ENCODE results near the gene ADAMTS16.

Gene ADAMTS16

DNA sequence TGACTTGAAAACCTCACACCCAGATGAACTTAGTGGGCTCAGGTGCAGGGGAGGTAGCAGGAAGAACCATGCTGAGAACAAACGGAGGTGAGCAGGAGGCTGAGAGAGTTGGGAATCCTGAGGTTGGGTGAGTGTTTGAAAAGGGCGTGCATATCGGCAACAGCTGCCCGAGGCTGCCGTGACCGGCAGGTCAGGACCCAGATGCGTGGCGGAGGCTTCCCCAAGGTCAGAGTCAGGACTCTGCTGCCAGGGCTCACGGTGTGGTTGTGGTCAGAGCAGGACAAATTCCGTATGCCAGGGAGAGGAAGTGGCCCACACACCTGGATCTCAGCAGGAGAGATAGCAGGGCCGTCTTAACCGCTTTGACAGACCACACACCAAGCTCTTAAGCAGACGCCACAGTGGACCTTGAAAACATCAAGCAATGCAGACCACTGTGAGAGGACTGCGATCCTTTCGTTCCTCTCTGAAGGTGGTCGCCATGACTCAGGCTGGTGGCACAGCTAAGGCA is 43.1 kb downstream of the ADAMTS16 start:
- no peak for DNase-seq

DNA sequence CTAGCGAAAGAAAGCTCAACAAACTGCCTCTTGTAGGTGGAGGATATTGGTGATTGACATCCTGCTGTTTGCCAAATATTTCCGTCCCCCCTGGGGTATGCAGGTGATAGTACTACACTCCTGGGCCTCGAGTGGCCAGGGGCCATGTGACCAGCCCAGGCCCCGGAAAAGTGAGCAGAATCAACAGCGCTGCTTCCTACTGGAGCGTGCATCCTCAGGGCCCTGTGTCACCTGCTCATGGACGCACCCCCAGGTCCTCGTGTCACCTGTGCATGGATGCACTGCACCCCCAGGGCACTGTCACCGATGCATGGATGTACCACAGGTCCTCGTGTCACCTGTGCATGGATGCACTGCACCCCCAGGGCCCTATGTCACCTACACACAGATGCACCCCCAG is 43.8 kb downstream of the ADAMTS16 start:
- no peak for DNase-seq

DNA sequence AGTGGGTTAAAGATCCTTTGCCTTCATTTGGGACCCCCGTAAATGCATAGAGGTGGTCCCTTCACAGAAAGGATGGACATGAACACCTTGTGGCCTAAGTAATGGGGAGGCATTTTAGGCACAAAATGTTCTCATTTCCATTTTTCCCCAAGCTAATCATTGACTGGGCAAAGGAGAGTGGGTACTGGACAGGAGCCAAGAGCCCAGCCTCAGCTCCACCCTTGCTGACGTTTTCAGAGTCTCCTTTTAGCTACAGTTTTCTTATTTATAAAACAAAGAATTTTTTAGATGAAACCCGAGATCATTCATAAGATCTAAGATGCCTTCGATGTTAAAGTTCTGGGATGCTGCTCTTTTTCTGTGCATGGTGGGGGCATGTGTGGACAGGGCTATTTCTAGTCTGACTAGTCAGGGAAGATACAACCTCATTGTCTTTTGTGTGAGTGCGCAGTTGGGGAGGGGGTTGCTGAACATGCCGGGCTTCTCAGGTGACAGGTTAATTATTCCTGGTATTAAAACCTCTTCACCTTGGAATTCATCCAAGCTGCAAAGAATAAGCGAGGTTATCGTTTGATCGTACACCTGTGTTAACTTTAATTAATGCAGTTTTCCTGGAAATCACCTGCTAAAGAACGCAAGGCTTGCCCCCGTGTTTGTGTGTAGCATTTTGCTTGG is 48.4 kb downstream of the ADAMTS16 start:
- DNase-seq: no peak

DNA sequence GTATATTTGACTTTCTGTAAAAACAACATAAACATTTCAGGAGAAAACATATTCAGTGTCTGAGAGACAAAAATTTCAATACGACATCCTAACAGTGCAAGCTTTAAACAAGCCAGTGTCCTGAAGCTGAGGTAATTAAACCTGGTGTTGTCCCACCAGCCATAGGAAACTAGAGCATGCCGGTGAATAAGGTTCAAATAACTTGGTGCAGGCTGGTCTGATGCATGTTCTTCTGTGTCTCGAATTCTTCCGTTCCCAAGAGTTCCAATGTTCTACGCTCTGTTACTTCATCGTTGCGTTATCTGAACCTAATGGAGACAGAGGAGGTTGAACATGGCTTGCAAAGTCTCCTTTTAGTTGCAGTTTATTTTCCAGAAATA is 48.9 kb downstream of the ADAMTS16 start:
- DNase-seq: no peak

DNA sequence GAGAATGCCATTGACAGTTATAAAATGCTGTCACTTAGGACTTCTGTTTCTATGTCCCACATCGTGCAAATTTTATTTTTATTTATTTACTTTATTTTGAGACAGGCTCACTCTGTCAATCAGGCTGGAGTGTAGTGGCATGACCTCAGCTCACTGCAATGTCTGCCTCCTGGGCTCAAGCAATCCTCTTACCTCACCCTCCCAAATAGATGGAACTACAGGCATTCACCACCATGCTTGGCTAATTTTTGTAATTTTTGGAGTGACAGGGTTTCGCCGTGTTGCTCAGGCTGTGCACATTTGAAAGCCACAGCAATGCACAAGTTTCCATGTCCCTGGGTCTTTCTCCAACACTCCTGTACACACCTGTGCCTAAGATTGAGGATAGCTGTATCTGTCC is 51.8 kb downstream of the ADAMTS16 start:
- DNase-seq: no peak

DNA sequence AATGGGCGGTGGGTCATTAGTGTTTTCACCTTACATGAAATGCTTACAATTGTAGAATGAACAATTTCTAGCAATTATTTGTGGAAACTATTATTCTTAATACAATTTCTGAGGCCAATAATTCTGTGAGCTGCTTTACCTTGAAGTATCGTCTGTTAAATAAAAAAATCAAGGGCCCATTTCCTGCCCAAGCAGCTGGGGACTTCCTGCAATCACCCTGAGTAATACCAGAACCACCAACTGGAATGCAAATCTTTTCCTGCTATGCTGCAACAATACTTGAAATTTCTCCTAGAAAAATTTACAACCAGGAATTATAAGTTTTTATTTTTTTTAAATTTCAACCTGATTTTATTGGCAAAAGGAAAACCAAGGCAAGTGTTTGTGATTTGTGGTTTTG is 52.6 kb downstream of the ADAMTS16 start:
- DNase-seq: no peak

DNA sequence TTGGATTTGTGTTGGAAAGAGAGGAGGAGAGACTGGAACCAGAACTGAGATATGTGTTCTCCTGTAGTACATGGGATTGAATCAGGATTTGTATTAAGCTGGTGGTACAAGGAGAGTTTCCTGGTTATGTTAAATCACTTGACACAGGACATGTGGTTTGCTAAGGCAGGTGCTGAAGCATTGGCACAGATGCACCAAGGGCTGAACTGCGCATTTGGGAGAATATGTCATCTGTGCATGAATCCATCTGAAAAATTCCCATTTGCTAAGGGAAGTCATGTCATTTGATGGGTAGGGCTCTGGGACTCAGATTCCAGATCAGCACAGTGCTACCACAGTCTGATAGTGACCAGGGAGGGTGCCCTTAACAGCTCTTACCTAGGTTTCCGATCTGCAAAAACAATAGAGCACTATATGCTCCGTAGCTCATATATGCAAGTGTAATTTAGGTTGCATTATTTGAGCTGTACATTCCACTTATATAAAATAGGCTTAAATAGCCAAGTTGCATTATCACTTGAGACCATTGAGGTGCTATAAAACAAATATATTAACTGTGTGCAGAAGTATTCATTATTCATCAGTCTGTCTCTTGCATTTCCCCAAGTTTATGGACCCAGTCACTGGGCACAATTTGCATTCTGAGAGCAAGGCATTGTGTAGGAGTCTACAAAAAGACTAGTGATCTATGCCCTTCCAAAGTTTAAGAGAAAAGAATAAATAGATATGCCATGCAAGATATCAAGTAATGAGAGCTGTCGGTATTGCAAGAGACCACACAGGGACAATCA is 55.2 kb downstream of the ADAMTS16 start:
- no peak for DNase-seq

DNA sequence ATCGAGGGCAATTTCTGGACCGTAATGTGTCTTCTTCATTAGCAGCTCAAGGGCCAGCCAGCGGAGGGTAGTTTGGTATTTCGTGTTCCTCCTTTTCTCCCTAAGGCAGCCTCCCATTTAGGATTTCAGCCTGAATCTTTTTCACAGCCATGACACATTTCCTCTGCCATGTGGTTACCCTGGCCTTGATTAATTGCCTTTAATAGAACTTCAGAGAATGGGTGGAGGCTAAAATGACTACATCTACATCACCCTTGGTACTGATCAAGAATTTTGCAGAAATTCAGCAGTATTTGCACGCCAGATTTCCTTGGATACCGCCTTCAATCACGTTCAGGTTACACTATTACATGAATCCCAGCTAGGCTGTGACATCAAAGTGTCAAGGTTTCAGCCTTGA is 58.0 kb downstream of the ADAMTS16 start:
- no peak for DNase-seq

DNA sequence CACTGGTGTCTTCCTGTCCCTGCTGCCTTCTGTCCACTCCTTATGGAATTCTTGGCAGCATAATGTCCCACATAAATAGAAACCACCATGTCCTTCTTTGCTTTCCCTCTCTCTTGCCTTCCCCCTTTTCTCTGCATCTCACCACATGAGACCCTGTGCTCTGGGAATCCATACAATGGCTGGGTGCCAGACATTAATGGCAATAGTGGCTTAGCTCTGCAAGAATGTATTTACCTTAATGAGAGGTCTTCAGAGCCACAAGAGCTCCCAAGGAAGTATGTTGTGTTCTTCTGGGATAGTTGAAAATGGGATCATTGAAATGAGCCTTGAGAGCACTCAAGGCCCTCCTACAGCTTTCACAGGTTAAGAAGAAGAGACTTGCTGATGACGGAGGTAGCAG is 58.7 kb downstream of the ADAMTS16 start:
- no peak for DNase-seq

DNA sequence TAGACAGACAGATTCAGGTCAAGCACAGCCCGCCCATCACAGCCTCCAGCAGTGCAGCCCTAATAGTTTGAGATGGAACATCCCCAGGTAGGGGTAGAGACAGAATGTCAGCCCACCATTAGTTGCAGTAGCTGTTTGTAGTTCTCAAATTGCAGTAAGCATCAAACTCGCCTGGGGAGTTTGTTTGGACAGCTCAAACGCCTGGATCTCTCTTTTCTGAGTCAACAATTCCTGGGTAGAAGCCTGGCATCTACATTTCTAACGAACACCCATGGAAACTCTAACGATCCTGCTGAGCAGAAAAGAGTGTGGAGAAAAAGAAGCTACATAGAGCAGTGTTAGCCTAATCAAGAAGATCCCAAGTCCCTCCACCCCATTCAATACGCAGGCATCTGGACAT is 59.4 kb downstream of the ADAMTS16 start:
- no peak for DNase-seq

DNA sequence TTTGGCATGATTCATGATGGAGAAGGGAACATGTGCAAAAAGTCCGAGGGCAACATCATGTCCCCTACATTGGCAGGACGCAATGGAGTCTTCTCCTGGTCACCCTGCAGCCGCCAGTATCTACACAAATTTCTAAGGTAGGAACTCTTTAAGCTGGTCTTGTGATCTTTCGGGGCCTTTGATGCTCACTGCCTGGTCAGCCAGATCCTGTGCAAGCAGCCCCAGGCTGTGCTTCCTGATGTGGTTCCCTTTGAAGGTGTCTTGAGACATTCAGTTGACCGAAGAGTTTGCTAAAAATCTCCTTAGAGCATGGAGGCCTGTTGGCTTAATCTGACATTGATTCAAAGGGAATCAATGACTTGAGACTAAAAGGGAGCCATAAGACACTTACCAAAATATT is 60.0 kb downstream of the ADAMTS16 start:
- no peak for DNase-seq

DNA sequence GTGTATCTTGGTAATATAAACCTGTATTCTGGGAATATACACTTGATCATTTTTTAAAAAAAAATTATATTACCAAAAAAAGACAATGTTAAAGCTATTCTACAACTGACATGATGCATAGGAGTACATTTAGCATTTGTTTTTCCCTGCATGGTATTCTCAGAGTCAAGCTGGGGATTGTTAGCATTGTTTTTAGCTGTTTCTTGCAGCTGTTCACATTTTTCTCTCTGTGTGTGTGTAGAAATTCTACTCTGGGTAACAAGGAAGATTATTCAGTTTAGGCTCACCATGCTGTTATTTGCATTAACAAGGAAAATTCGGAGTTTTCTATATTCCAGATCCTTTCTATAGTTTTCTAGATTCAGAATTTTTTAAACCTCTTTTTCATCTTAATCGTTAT is 62.2 kb downstream of the ADAMTS16 start:
- no peak for DNase-seq

DNA sequence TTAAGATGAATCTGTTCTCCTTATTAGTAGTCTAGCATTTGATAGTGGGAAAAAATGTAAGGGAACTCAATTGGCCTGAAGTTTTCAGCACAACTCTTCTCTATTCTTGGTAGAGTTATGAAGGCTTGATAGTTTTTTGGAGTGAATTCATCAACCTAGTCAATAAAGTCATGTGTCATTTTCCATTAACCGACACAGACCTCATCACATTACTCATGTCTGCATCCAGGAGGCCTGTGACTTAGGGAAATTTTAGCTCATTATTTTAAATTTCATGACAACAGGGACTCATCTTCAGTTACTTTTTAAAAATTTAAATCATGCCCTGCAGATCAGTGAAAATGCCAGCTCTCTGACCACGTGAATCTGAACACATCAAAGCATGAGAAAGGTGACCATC is 63.3 kb downstream of the ADAMTS16 start:
- no peak for DNase-seq

DNA sequence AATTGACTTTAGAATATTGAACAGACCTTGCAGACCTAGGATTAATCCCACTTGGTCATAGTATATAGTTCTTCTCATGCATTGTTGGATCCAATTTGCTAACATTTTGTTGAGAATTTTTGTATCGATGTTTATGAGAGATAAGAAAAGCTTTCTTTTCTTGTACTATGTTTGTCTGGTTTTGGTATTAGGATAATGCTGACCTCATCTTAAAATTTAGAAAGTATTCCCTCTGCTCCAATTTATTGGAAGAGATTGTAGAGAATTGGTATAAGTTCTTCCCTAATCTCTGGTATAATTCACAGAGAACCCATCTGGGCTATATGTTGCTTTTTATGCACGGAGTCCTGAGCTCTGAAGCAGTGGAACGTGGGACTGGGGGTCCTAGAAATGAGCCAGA is 67.7 kb downstream of the ADAMTS16 start:
- no peak for DNase-seq

DNA sequence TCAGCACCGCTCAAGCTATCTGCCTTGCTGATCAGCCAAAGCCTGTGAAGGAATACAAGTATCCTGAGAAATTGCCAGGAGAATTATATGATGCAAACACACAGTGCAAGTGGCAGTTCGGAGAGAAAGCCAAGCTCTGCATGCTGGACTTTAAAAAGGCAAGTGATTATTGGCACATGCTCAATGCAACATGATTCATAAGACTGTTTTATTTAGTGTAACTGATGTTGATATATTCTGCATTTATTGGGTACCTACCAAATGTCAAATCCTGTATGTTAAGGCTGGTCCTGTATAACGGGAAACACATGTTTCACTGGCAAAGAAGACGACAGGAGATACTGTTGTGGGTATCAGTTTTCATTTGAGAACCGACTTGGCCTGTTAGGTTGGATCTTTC is 69.0 kb downstream of the ADAMTS16 start:
- no peak for DNase-seq

DNA sequence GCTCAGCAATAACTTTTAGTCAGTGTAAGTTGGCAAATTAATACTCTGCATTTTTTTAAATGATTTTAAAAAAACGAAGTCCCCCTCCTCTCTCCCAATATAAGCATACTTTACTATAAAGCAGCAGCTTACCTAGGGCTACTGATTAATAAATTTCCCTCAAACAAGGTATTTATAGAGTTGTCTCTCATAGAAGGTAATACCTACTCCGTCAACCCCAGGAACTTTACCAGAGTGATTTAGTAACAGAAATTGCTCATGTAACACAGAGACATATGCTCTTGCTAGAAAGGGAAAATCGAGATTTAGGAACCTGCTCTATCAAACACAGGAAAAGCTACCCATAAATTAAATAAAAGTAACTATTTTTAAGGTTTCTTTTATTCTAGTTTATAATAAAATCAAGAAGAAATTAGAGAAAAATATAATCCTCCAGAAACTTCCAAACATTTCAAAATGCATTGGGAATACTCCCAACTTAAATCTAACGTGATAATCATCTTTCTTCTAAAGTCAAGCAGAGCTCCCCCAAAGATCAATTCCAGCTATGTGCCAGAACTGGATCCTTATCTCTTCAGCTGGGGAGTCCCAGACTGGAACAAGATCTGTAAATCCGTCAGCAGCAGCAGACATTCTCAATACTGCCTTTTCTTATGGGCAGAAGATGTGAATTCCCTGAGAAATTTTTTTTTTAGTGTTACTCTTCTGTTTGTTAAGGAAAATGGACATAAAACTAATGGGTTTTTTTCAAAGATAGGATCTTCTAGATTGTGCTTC is 69.6 kb downstream of the ADAMTS16 start:
- no peak for DNase-seq

DNA sequence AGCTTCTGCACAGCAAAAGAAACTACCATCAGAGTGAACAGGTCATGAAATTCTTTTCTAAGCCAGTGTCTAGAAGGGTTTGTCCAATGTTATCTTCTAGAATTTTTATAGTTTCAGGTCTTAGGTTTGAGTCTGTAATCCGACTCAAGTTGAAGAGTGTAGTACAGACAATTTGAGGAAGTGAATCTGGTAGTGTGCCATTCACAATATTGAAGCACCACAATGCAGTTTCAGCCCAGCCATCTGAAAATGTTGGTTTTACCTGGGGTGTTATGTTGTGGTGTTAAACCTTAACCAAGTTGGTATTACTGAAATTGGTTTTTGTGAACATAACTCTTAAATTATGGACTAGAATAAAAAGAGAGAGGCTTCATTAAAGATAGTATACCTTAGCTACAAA is 77.2 kb downstream of the ADAMTS16 start:
- DNase-seq: no peak

DNA sequence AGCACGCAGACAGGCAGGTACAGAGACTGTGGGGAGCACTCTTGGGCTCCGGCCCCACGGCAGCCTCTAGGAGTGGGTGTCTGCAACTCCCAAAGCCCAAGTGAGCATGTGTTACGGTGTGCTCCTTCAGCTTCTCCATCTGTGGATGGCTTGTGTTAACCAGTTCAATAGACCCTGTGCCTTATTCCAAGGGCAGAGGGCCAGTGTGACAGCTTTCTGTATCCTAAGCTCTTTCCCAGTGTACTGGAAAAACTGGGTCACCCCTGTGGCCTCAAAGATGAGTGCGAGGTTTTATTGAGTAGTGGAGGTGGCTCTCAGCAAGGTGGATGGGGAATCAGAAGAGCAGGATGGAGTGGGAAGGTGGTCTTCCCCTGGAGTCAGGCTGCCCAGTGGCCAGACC is 78.3 kb downstream of the ADAMTS16 start:
- DNase-seq: no peak

DNA sequence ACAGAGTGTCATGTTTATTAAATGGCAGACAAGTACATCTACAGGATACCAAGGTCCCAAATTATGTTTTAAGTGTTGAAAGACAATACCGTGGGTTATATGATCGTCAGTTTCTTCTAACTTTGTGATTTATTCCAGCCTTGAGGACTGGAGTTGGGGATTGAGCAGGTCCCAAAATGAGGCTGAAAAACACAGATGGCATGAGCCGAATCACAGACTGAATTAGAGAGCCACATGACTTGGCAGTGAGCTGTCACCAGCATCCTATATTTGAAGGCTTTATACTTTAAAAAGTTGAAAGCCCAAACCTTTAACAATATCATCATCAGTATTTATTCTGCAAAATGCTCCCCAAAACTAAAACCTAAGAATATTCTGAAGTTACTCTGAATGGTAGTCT is 79.4 kb downstream of the ADAMTS16 start:
- DNase-seq: no peak

DNA sequence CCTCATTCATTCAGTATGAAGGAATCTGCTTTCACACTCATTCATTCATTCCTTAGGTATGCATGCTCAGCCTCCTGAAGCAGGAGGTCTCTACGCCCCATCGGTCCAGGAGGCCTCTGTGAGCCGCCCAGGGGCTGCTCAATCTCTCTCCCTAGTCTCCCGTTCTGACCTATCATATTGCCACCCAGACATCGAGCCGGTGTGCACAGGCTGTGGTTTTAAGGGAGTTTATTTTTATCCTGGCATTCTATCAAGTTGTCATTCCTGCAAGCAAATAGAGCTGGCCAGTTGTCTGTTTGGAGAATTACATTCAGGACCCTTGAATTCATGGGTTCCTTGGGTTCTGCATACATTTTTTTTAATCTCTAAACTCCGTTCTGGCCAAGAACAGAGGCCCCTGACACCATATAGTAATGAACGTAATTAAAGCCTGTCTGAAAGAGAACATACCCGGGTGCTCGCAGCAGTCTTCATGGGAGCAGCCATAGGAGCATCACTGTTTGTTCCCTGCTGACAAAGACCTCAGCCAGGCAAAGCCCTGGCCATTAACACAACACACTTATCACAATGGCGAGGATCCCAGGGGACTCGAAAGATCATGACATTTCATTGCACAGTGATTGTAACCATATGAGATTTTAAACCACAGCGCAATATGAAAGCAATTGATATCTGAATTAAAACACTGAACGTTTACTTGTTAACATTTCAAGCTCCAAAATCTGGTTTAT is 80.9 kb downstream of the ADAMTS16 start:
- no peak for DNase-seq

DNA sequence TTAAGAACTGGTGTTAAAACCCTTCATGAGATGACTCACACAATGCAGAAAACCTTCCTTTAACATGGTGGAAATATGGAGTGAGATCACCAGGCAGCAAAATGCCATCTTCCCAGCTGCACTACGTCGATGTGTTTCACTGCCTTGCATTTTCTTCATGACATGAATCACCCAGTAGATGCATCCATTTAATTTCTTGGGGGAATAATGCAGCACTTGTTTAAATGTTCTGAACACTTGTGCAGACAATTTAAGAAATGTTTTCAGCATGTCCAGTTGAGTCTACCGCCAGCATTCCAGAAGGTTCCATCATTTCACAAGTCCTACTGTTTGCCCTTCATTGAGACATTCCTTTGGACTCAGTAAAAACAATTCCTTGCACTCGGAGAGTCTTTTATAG is 81.6 kb downstream of the ADAMTS16 start:
- no peak for DNase-seq

DNA sequence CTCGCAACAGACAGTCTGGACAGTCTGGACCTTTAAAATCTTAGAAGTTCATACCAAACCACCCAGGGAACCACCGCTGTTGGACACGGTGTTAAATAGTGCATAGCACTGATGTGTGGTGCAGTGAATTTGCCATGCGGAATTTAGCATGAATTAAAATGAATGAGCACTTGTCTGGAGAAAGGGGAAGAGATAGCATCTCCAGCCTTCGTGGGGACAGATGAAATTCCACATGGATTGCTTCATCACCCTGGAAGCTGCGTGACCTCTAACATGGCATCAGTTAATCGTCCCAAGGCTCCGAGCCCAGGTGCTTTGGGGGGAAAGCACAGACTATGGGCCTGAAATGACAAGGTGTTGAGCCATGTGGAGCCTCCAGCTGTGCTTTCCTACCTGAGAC is 91.4 kb downstream of the ADAMTS16 start:
- no peak for DNase-seq

DNA sequence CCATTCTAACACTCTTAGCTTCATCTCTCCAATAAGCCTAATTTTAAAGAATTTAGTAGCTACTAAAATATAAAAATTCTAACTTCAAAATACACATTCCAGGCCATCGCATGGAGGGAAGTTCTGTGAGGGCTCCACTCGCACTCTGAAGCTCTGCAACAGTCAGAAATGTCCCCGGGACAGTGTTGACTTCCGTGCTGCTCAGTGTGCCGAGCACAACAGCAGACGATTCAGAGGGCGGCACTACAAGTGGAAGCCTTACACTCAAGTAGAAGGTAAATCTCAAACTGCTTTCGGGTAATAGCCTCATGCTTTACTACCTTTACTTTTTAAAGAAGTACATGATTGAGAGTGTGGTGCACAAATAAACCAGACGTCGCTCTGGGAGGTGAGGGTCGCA is 94.8 kb downstream of the ADAMTS16 start:
- DNase-seq: no peak
